GM23338 (cell line): ENCODE results near the gene KLRC1. TPM values are rescaled to one million over a fixed set of nuclear protein-coding genes. Genes with fewer than 3 reads are reported as not detected.

Experiments used
- ATAC-seq: fragments of 200-7000 bp; cut with Tn5 transposase; 3 replicates; pipeline ENCODE4 v1.9.1; 2020
- DNase-seq: peaks from one replicate; pipeline ENCODE4 v3.0.0-alpha.2; 2015; ENCODE audit warnings: low spot score
- H2AFZ ChIP-seq: fragments of 200-600 bp; sonication (generic); 2 replicates; pipeline ENCODE4 v1.8.0; 2016; ENCODE audit warnings: antibody characterized with exemption, mild to moderate bottlenecking, moderate library complexity
- H3F3A ChIP-seq: fragments of 200-600 bp; sonication (generic); replicated peaks from 2 replicates; pipeline ENCODE4 v1.8.0; 2017; ENCODE audit warnings: antibody characterized with exemption, mixed run types, low read depth
- H3K27ac ChIP-seq: fragments of 200-600 bp; sonication (generic); 2 replicates; pipeline ENCODE4 v1.6.1; 2016; ENCODE audit warnings: low read depth
- H3K27me3 ChIP-seq: fragments of 200-600 bp; sonication (generic); 2 replicates; pipeline ENCODE4 v1.8.0; 2016; ENCODE audit warnings: mild to moderate bottlenecking, mixed run types, moderate library complexity; ENCODE audit not compliant: insufficient read depth
- H3K36me3 ChIP-seq: fragments of 200-600 bp; sonication (generic); 2 replicates; pipeline ENCODE4 v1.8.0; 2016; ENCODE audit warnings: mild to moderate bottlenecking; ENCODE audit not compliant: insufficient read depth
- H3K4me1 ChIP-seq: fragments of 200-600 bp; sonication (generic); 2 replicates; pipeline ENCODE4 v1.8.0; 2016; ENCODE audit warnings: mild to moderate bottlenecking, moderate library complexity; ENCODE audit not compliant: insufficient read depth
- H3K4me2 ChIP-seq: fragments of 200-600 bp; sonication (generic); 2 replicates; pipeline ENCODE4 v1.7.1; 2017; ENCODE audit warnings: mixed run types
- H3K4me3 ChIP-seq: fragments of 200-600 bp; sonication (generic); 2 replicates; pipeline ENCODE4 v1.6.1; 2016; ENCODE audit warnings: mixed run types
- H3K79me2 ChIP-seq: fragments of 200-600 bp; sonication (generic); replicated peaks from 2 replicates; pipeline ENCODE4 v1.8.0; 2017; ENCODE audit warnings: mild to moderate bottlenecking; ENCODE audit not compliant: insufficient read depth
- H3K9me2 ChIP-seq: fragments of 200-600 bp; sonication (generic); 2 replicates; pipeline ENCODE4 v1.8.0; 2017; ENCODE audit not compliant: insufficient read depth
- H4K20me1 ChIP-seq: fragments of 200-600 bp; sonication (generic); replicated peaks from 2 replicates; pipeline ENCODE4 v1.8.0; 2017; ENCODE audit warnings: mild to moderate bottlenecking; ENCODE audit not compliant: insufficient read depth
- H3K27ac Mint-ChIP-seq: 2 replicates; pipeline ENCODE4 v1.8.0; 2020; ENCODE audit warnings: inconsistent platforms, mild to moderate bottlenecking, moderate library complexity, mixed read lengths
- H3K27me3 Mint-ChIP-seq: 3 replicates; pipeline ENCODE4 v1.8.0; 2022; ENCODE audit warnings: low read depth, mild to moderate bottlenecking, moderate library complexity, mixed read lengths, inconsistent platforms; ENCODE audit not compliant: insufficient read depth, poor library complexity
- H3K36me3 Mint-ChIP-seq: 3 replicates; pipeline ENCODE4 v1.8.0; 2021; ENCODE audit warnings: low read depth, mild to moderate bottlenecking, inconsistent platforms, moderate library complexity, mixed read lengths
- H3K4me1 Mint-ChIP-seq: 3 replicates; pipeline ENCODE4 v1.8.0; 2020; ENCODE audit warnings: mild to moderate bottlenecking, inconsistent platforms, mixed read lengths
- H3K4me3 Mint-ChIP-seq: 3 replicates; pipeline ENCODE4 v1.8.0; 2021; ENCODE audit warnings: moderate library complexity, mild to moderate bottlenecking, inconsistent platforms, mixed read lengths
- H3K9me3 Mint-ChIP-seq: 3 replicates; pipeline ENCODE4 v1.8.0; 2020; ENCODE audit warnings: moderate library complexity, mild to moderate bottlenecking, inconsistent platforms, mixed read lengths
- CREB1 ChIP-seq: fragments of 250-450 bp; sonication (Bioruptor Pico); IDR thresholded peaks from 2 replicates; pipeline ENCODE4 v1.5.0; 2020; ENCODE audit warnings: low read depth, mild to moderate bottlenecking, moderate library complexity
- JUNB ChIP-seq: IDR thresholded peaks from one replicate; pipeline ENCODE4 v1.6.1; 2016; ENCODE audit warnings: antibody characterized with exemption; ENCODE audit not compliant: unreplicated experiment
- NANOG ChIP-seq: IDR thresholded peaks from 2 replicates; pipeline ENCODE4 v1.6.1; 2016; ENCODE audit warnings: antibody characterized with exemption, borderline replicate concordance
- STAT1 ChIP-seq: IDR thresholded peaks from one replicate; pipeline ENCODE4 v1.6.1; 2016; ENCODE audit warnings: antibody characterized with exemption; ENCODE audit not compliant: unreplicated experiment
- ZNF331 ChIP-seq: fragments of 250-450 bp; sonication (Bioruptor Pico); IDR thresholded peaks from 2 replicates; pipeline ENCODE4 v1.5.0; 2020; ENCODE audit warnings: low read depth, mild to moderate bottlenecking, moderate library complexity
- long read RNA-seq: library from polyadenylated mRNA; unstranded; transcript quantifications from one replicate; pipeline ENCODE4 v2.0.0, GENCODE V29; 2020; ENCODE audit not compliant: unreplicated experiment
- polyA plus RNA-seq: library from polyadenylated mRNA; unstranded; fragments of >200 nt; fragmentation: Nextera tagmentation; extraction: Ambion mirVana; gene quantifications from 2 replicates; pipeline ENCODE4 v1.2.1, GENCODE V29; 2016
- total RNA-seq: library from RNA; depleted of rRNA; stranded (reverse); fragments of >200 nt; shearing (Covaris generic); gene quantifications from 2 replicates; pipeline ENCODE4 v1.2.3, GENCODE V29; 2014; rRNA removed
- TF ChIP-seq, protein P1 (sequence below), 2 experiments: fragments of 200-600 bp in 1 of 2; sonication (generic) in 1 of 2; conservative IDR thresholded peaks; 2 replicates each; pipeline versions ENCODE4 v1.5.1 to v1.6.1; 2016 to 2017; ENCODE audit warnings: antibody characterized with exemption in 2 of 2, low read depth in 2 of 2, mild to moderate bottlenecking in 2 of 2, moderate library complexity in 1 of 2
- TF ChIP-seq, protein P2 (sequence below): IDR thresholded peaks from 2 replicates; pipeline ENCODE4 v1.6.1; 2016; ENCODE audit warnings: antibody characterized with exemption
- TF ChIP-seq, protein P3 (sequence below): fragments of 250-450 bp; sonication (Bioruptor Pico); IDR thresholded peaks from 2 replicates; pipeline ENCODE4 v1.5.0; 2020; ENCODE audit warnings: mild to moderate bottlenecking, moderate library complexity

KLRC1 gene
- total RNA-seq (not detected in 2 replicates), polyA plus RNA-seq (not detected in 2 replicates)
- long read RNA-seq: 0 reads

DNA sequence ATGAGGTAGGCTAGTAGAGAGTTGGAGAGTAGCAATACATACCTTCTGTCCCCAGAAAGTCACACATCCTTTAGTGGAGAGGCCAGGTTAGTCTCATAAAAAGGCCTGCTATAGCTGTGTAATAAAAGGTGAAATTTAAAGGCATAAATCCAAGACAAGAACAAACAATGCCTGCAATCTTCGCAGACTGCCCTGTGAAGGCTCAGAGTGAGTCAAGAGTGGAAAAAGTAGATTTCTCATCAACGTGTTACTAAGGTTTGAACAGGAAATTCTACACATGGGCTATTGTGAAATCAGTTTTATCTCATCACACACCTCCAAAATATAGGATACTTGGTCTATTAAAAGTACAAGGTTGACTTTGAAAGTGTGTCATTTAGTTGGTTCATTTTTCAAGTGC, at the start of gene KLRC1:
KLRC1 (minus strand) TSS at position 222 of the 400 bp plus-strand sequence. CDS start 2,221 bp downstream, outside the sequence.
- Histone ChIP-seq H4K20me1 (no peaks in the 10 kb centered on the region), H3K9me2 (no peaks in the 10 kb centered on the region; the same call in 1 of the 2 replicates), H3K36me3 (no peaks in the 10 kb centered on the region), H3K4me3 (no peak within 1 kb of the TSS), H3K4me2 (no peak within 1 kb of the TSS), H3K27ac (no peak within 1 kb of the TSS), H2AFZ (no peak within 1 kb of the TSS), H3K27me3 (no peaks in the 10 kb centered on the region), H3F3A (no peaks in the 10 kb centered on the region), H3K79me2 (no peaks in the 10 kb centered on the region), H3K4me1 (peaks cover 9% of the 10 kb centered on the region)
- Mint-ChIP-seq H3K9me3 (peaks cover 24% of the 10 kb centered on the region; the same call in 2 of the 3 replicates), H3K4me3 (no peak within 1 kb of the TSS), H3K36me3 (peaks cover 15% of the 10 kb centered on the region; the same call in 1 of the 3 replicates), H3K27ac (no peak within 1 kb of the TSS), H3K27me3 (peaks cover 2% of the 10 kb centered on the region), H3K4me1 (peaks cover 11% of the 10 kb centered on the region; the same call in 2 of the 3 replicates)
- ATAC-seq: no peak
- no peak for DNase-seq
- TF ChIP-seq STAT1 (no peak), NANOG (no peak), ZNF331 (no peak), CREB1 (no peak)
- TF ChIP-seq, protein P1, sequence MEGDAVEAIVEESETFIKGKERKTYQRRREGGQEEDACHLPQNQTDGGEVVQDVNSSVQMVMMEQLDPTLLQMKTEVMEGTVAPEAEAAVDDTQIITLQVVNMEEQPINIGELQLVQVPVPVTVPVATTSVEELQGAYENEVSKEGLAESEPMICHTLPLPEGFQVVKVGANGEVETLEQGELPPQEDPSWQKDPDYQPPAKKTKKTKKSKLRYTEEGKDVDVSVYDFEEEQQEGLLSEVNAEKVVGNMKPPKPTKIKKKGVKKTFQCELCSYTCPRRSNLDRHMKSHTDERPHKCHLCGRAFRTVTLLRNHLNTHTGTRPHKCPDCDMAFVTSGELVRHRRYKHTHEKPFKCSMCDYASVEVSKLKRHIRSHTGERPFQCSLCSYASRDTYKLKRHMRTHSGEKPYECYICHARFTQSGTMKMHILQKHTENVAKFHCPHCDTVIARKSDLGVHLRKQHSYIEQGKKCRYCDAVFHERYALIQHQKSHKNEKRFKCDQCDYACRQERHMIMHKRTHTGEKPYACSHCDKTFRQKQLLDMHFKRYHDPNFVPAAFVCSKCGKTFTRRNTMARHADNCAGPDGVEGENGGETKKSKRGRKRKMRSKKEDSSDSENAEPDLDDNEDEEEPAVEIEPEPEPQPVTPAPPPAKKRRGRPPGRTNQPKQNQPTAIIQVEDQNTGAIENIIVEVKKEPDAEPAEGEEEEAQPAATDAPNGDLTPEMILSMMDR (conservative IDR thresholded peaks at IDR 0.05; ENCODE audit: low read depth in 2 of 2): no peak

DNA sequence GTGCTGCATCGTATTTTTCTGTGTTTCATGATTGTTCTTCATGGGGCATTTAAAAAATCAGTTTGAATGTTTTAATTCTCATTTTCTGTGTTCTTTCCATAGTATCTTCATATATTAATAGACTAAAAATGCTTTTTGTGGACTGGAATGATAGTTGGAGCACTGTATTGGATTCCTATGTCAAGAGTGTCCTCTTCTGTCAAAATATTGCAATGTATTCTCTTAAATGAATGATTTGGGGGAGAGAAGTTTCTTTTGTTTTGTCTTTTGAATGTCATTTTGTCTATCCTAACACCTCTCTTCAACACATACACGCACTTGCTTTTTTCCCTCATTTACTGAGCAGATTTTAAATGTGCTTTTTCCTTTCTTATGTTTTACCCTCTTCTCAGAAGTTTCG, 47.9 kb upstream of the KLRC1 start:
- no peaks in the 10 kb centered on the region for H3K4me1 ChIP-seq
- no peak overlapping the region for H2AFZ ChIP-seq
- H4K20me1 ChIP-seq: no peaks in the 10 kb centered on the region
- no peak overlapping the region for H3K4me3 ChIP-seq
- H3K9me2 ChIP-seq: no peaks in the 10 kb centered on the region
- ATAC-seq (no peak), DNase-seq (no peak)
- H3K27me3 ChIP-seq: no peaks in the 10 kb centered on the region
- H3K27me3 Mint-ChIP-seq: no peaks in the 10 kb centered on the region
- no peaks in the 10 kb centered on the region for H3K4me1 Mint-ChIP-seq
- H3K4me2 ChIP-seq: no peak overlapping the region
- H3K27ac Mint-ChIP-seq: no peak overlapping the region
- no peaks in the 10 kb centered on the region for H3K79me2 ChIP-seq
- H3F3A ChIP-seq: no peaks in the 10 kb centered on the region
- no peak overlapping the region for H3K4me3 Mint-ChIP-seq
- no peak overlapping the region for H3K27ac ChIP-seq
- no peaks in the 10 kb centered on the region for H3K36me3 ChIP-seq
- H3K36me3 Mint-ChIP-seq: no peaks in the 10 kb centered on the region
- no peaks in the 10 kb centered on the region for H3K9me3 Mint-ChIP-seq
- no peak for TF ChIP-seq CREB1
- TF ChIP-seq, protein P2, sequence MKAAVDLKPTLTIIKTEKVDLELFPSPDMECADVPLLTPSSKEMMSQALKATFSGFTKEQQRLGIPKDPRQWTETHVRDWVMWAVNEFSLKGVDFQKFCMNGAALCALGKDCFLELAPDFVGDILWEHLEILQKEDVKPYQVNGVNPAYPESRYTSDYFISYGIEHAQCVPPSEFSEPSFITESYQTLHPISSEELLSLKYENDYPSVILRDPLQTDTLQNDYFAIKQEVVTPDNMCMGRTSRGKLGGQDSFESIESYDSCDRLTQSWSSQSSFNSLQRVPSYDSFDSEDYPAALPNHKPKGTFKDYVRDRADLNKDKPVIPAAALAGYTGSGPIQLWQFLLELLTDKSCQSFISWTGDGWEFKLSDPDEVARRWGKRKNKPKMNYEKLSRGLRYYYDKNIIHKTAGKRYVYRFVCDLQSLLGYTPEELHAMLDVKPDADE: no peak
- TF ChIP-seq, protein P3, sequence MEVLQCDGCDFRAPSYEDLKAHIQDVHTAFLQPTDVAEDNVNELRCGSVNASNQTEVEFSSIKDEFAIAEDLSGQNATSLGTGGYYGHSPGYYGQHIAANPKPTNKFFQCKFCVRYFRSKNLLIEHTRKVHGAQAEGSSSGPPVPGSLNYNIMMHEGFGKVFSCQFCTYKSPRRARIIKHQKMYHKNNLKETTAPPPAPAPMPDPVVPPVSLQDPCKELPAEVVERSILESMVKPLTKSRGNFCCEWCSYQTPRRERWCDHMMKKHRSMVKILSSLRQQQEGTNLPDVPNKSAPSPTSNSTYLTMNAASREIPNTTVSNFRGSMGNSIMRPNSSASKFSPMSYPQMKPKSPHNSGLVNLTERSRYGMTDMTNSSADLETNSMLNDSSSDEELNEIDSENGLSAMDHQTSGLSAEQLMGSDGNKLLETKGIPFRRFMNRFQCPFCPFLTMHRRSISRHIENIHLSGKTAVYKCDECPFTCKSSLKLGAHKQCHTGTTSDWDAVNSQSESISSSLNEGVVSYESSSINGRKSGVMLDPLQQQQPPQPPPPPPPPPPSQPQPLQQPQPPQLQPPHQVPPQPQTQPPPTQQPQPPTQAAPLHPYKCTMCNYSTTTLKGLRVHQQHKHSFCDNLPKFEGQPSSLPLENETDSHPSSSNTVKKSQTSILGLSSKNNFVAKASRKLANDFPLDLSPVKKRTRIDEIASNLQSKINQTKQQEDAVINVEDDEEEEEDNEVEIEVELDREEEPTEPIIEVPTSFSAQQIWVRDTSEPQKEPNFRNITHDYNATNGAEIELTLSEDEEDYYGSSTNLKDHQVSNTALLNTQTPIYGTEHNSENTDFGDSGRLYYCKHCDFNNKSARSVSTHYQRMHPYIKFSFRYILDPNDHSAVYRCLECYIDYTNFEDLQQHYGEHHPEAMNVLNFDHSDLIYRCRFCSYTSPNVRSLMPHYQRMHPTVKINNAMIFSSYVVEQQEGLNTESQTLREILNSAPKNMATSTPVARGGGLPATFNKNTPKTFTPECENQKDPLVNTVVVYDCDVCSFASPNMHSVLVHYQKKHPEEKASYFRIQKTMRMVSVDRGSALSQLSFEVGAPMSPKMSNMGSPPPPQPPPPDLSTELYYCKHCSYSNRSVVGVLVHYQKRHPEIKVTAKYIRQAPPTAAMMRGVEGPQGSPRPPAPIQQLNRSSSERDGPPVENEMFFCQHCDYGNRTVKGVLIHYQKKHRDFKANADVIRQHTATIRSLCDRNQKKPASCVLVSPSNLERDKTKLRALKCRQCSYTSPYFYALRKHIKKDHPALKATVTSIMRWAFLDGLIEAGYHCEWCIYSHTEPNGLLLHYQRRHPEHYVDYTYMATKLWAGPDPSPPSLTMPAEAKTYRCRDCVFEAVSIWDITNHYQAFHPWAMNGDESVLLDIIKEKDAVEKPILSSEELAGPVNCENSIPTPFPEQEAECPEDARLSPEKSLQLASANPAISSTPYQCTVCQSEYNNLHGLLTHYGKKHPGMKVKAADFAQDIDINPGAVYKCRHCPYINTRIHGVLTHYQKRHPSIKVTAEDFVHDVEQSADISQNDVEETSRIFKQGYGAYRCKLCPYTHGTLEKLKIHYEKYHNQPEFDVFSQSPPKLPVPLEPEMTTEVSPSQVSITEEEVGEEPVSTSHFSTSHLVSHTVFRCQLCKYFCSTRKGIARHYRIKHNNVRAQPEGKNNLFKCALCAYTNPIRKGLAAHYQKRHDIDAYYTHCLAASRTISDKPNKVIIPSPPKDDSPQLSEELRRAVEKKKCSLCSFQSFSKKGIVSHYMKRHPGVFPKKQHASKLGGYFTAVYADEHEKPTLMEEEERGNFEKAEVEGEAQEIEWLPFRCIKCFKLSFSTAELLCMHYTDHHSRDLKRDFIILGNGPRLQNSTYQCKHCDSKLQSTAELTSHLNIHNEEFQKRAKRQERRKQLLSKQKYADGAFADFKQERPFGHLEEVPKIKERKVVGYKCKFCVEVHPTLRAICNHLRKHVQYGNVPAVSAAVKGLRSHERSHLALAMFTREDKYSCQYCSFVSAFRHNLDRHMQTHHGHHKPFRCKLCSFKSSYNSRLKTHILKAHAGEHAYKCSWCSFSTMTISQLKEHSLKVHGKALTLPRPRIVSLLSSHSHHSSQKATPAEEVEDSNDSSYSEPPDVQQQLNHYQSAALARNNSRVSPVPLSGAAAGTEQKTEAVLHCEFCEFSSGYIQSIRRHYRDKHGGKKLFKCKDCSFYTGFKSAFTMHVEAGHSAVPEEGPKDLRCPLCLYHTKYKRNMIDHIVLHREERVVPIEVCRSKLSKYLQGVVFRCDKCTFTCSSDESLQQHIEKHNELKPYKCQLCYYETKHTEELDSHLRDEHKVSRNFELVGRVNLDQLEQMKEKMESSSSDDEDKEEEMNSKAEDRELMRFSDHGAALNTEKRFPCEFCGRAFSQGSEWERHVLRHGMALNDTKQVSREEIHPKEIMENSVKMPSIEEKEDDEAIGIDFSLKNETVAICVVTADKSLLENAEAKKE (CRISPR knock-in tag): no peak
- TF ChIP-seq STAT1: no peak
- TF ChIP-seq, protein P1 (conservative IDR thresholded peaks at IDR 0.05; ENCODE audit: low read depth in 2 of 2): no peak
- TF ChIP-seq NANOG: no peak
- no peak for TF ChIP-seq JUNB
- TF ChIP-seq ZNF331: no peak
